Natural killer cell (primary cell): ENCODE data around the gene MYH11. TPM values are rescaled to one million over a fixed set of nuclear protein-coding genes. Genes with fewer than 3 reads are reported as not detected.

ENCODE experiments used
- ATAC-seq, 3 donors: fragments of 150-1000 bp in 2 of 3; fragments of 200-7000 bp in 1 of 3; cut with Tn5 transposase; 1 replicate in 1 of 3; 2 replicates in 2 of 3; pipeline ENCODE4 v1.10.0; 2021; ENCODE audit warnings: mild to moderate bottlenecking in 2 of 3, moderate library complexity in 2 of 3
- DNase-seq, 2 donors: peaks; one replicate each; pipeline versions ENCODE4 v3.0.0 to v3.0.0-alpha.2; 2013 to 2021; ENCODE audit warnings: mixed read lengths in 1 of 2
- H3K27ac ChIP-seq: one replicate; pipeline ENCODE4 v1.5.1; 2013; ENCODE audit warnings: mild to moderate bottlenecking, low read length
- H3K27me3 ChIP-seq: one replicate; pipeline ENCODE4 v1.6.1; 2013; ENCODE audit warnings: low read length; ENCODE audit not compliant: control insufficient read depth, insufficient read depth
- H3K36me3 ChIP-seq: one replicate; pipeline ENCODE4 v1.6.1; 2013; ENCODE audit warnings: low read length; ENCODE audit not compliant: control insufficient read depth, insufficient read depth
- H3K4me1 ChIP-seq: one replicate; pipeline ENCODE4 v1.6.1; 2013; ENCODE audit warnings: low read length; ENCODE audit not compliant: control insufficient read depth, insufficient read depth
- H3K4me3 ChIP-seq: one replicate; pipeline ENCODE4 v1.5.1; 2013; ENCODE audit warnings: low read length
- H3K9me3 ChIP-seq: one replicate; pipeline ENCODE4 v1.6.1; 2013; ENCODE audit warnings: low read length; ENCODE audit not compliant: control insufficient read depth, insufficient read depth
- H3K27ac Mint-ChIP-seq, 2 donors: one replicate each; pipeline ENCODE4 v1.8.0; 2022; ENCODE audit warnings: mild to moderate bottlenecking in 2 of 2, mixed read lengths in 2 of 2, moderate library complexity in 1 of 2
- H3K27me3 Mint-ChIP-seq, 2 donors: one replicate each; pipeline ENCODE4 v1.8.0; 2022; ENCODE audit warnings: low read depth in 2 of 2, mixed read lengths in 2 of 2
- H3K36me3 Mint-ChIP-seq: one replicate; pipeline ENCODE4 v1.8.0; 2022; ENCODE audit warnings: mixed read lengths
- H3K4me1 Mint-ChIP-seq, 2 donors: one replicate each; pipeline ENCODE4 v1.8.0; 2022; ENCODE audit warnings: mixed read lengths in 2 of 2
- H3K4me3 Mint-ChIP-seq: one replicate; pipeline ENCODE4 v1.8.0; 2022; ENCODE audit warnings: mild to moderate bottlenecking, moderate library complexity, mixed read lengths
- H3K9me3 Mint-ChIP-seq, 2 donors: one replicate each; pipeline ENCODE4 v1.8.0; 2022; ENCODE audit warnings: mixed read lengths in 2 of 2
- WGBS: methylation state at CpG from one replicate; pipeline ENCODE4 v1.1.7; 2013; ENCODE audit warnings: missing lambda C conversion rate; ENCODE audit not compliant: insufficient coverage; 5-methylcytosine and 5-hydroxymethylcytosine counted together
- intact Hi-C: fragments of 100-400 bp; cut with micrococcal nuclease; formaldehyde crosslinking; loops from one replicate; pipeline ENCODE4 v1.14.2; 2022
- total RNA-seq, 4 donors: library from RNA; stranded (reverse); fragments of 120-200 nt in 1 of 4; gene quantifications; one replicate each; pipeline versions ENCODE4 v1.2.3 to v1.2.4, GENCODE V29; 2013 to 2022
- TF ChIP-seq, protein P1 (sequence below): fragments of 200-600 bp; IDR thresholded peaks from one replicate; pipeline ENCODE4 v1.8.0; 2022; ENCODE audit warnings: antibody characterized with exemption

MYH11 gene
- total RNA-seq, 3 donors from 2014 or later (not counting 1 experiment from before 2014, with no cell fraction given): 0.30 TPM; not detected in 2

DNA sequence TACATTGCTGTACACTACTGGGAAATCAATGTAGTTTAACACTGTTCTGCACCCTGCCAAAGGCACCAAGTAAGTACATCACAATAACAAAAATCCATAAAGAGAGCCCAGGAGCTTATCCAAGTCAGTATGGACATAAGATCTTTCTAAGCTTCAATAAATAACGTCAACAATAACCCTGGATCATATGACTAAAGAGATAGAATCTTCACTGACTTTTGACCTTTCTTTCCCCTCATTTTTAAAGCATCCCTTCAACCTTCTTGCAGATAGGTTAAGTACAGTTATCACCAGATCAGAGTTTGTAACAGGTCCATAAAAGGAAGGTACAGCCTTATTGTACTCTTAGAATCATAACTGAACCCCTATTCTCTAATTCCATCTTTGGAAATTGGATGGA lies 29.2 kb upstream of the MYH11 start:
- 89% methylated on average over 1 of the region's 1 CpG for WGBS
- TF ChIP-seq, protein P1, sequence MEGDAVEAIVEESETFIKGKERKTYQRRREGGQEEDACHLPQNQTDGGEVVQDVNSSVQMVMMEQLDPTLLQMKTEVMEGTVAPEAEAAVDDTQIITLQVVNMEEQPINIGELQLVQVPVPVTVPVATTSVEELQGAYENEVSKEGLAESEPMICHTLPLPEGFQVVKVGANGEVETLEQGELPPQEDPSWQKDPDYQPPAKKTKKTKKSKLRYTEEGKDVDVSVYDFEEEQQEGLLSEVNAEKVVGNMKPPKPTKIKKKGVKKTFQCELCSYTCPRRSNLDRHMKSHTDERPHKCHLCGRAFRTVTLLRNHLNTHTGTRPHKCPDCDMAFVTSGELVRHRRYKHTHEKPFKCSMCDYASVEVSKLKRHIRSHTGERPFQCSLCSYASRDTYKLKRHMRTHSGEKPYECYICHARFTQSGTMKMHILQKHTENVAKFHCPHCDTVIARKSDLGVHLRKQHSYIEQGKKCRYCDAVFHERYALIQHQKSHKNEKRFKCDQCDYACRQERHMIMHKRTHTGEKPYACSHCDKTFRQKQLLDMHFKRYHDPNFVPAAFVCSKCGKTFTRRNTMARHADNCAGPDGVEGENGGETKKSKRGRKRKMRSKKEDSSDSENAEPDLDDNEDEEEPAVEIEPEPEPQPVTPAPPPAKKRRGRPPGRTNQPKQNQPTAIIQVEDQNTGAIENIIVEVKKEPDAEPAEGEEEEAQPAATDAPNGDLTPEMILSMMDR: no peak

DNA sequence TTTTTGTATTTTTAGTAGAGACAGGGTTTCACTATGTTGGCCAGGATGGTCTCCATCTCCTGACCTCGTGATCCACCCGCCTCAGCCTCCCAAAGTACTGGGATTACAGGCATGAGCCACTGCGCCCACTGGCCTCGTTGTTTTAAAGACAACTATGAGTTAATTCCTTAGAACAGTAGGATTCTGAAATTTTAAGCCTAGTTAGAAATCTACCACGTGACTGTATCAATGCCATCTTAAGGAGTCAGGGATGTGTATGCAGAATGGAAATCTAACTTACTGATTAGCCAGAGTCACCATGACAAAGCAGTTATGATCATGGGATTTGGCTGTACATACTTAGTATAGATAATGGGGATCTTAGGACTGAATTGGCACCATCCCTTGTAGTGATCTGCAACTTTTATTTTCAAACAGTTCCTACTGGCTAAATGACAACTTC lies 28.8 kb upstream of the MYH11 start:
- TF ChIP-seq, protein P1: no peak
- H3K27ac Mint-ChIP-seq: no peak overlapping the region

More for the DNA sequence above, 29.2 kb upstream of the MYH11 start:
- ATAC-seq: no peak
- H3K4me3 ChIP-seq: no peak overlapping the region
- peaks cover 20% of the 10 kb centered on the region for H3K4me1 ChIP-seq
- Mint-ChIP-seq H3K36me3 (no peaks in the 10 kb centered on the region), H3K27me3 (no peaks in the 10 kb centered on the region), H3K4me3 (peak overlapping the region; percentile 43), H3K4me1 (peaks cover 30 to 32% of the 10 kb centered on the region in 2 donors), H3K27ac (no peak overlapping the region), H3K9me3 (no peaks in the 10 kb centered on the region)
- peaks cover 23% of the 10 kb centered on the region for H3K36me3 ChIP-seq
- intact Hi-C loops: loop anchor here (5.0 kb wide), 1 partner anchor 66 kb away; no protein-coding TSS in a partner anchor
- no peaks in the 10 kb centered on the region for H3K9me3 ChIP-seq
- no peak overlapping the region for H3K27ac ChIP-seq
- no peak for DNase-seq
- H3K27me3 ChIP-seq: no peaks in the 10 kb centered on the region

DNA sequence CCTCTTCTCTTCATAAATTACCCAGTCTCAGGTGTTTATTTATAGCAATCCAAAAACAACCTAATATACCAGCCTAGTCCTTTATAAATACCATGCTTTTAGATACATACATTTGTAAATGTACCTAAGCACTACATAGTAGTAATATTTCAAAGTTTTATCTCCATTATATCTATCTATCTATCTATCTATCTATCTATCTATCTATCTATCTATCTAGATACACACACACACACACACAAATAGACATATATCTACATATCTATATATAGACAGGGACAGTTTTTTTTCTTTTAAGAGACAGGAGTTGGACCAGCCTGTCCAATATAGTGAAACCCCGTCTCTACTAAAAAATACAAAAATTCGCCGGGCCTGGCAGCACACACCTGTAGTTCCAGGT lies 25.7 kb upstream of the MYH11 start:
- Histone ChIP-seq H3K4me3 (no peak overlapping the region), H3K4me1 (peaks cover 4% of the 10 kb centered on the region), H3K36me3 (peaks cover 32% of the 10 kb centered on the region), H3K27ac (no peak overlapping the region), H3K27me3 (no peaks in the 10 kb centered on the region), H3K9me3 (no peaks in the 10 kb centered on the region)
- Mint-ChIP-seq H3K4me1 (peaks cover 16 to 21% of the 10 kb centered on the region in 2 donors), H3K27ac (no peak overlapping the region), H3K36me3 (no peaks in the 10 kb centered on the region), H3K27me3 (no peaks in the 10 kb centered on the region), H3K9me3 (no peaks in the 10 kb centered on the region), H3K4me3 (no peak overlapping the region)
- no peak for ATAC-seq
- TF ChIP-seq, protein P1: no peak
- DNase-seq: no peak
- 97% methylated on average over 3 of the region's 3 CpGs for WGBS
- intact Hi-C loops: no loop called here

More for the DNA sequence above, 28.8 kb upstream of the MYH11 start:
- no peaks in the 10 kb centered on the region for H3K9me3 Mint-ChIP-seq
- H3K36me3 Mint-ChIP-seq: no peaks in the 10 kb centered on the region
- H3K27me3 Mint-ChIP-seq: no peaks in the 10 kb centered on the region
- H3K27ac ChIP-seq: no peak overlapping the region
- H3K4me1 Mint-ChIP-seq: peaks cover 30 to 32% of the 10 kb centered on the region in 2 donors
- H3K9me3 ChIP-seq: no peaks in the 10 kb centered on the region
- DNase-seq (no peak), ATAC-seq (no peak)
- H3K4me1 ChIP-seq: peaks cover 20% of the 10 kb centered on the region
- H3K4me3 Mint-ChIP-seq: no peak overlapping the region
- H3K27me3 ChIP-seq: no peaks in the 10 kb centered on the region
- intact Hi-C loops: loop anchor here (5.0 kb wide), 1 partner anchor 67 kb away; no protein-coding TSS in a partner anchor
- H3K4me3 ChIP-seq: no peak overlapping the region
- 87% methylated on average over 5 of the region's 5 CpGs for WGBS
- peaks cover 24% of the 10 kb centered on the region for H3K36me3 ChIP-seq

DNA sequence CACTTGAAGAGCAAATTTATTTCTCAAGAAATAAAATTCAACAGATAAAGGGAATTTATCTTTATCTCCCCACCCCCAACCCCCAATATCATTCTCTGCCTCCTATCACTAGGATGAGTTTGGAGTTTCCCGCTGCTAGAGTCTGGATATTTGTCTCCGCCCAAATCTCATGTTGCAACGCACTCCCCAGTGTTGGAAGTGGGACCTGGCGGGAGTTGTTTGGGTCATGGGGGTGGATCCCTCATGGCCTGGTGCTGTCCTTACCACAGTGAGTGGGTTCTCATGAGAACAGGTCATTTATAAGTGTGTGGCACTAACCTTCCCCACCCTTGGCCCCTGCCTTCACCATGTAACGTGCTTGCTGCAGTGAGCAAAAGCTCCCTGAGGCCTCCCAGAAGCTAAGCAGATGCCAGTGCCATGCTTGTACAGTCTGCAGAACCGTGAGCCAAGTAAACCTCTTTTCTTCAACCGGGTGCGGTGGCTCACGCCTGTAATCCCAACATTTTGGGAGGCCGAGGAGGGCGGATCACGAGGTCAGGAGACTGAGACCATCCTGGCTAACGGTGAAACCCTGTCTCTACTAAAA lies 25.1 kb upstream of the MYH11 start:
- WGBS: 97% methylated on average over 13 of the region's 13 CpGs
- Histone ChIP-seq H3K4me3 (no peak overlapping the region), H3K9me3 (no peaks in the 10 kb centered on the region), H3K27ac (no peak overlapping the region), H3K4me1 (no peaks in the 10 kb centered on the region), H3K27me3 (no peaks in the 10 kb centered on the region), H3K36me3 (peaks cover 38% of the 10 kb centered on the region)
- Mint-ChIP-seq H3K4me1 (peaks cover 12 to 15% of the 10 kb centered on the region in 2 donors), H3K9me3 (no peaks in the 10 kb centered on the region), H3K36me3 (no peaks in the 10 kb centered on the region), H3K4me3 (no peak overlapping the region), H3K27me3 (no peaks in the 10 kb centered on the region), H3K27ac (no peak overlapping the region)
- DNase-seq (no peak), ATAC-seq (no peak)
- TF ChIP-seq, protein P1: no peak
- intact Hi-C loops: no loop called here
